GM12892 (cell line): ENCODE data around the gene SMYD3.

Experiments
- POLR2A ChIP-seq: IDR thresholded peaks from 2 replicates; pipeline ENCODE4 v1.6.1; 2011; ENCODE audit warnings: low read depth, low read length, control low read depth
- POLR2AphosphoS5 ChIP-seq: IDR thresholded peaks from 2 replicates; pipeline ENCODE4 v1.6.1; 2011; ENCODE audit warnings: low read depth, low read length, control low read depth
- TAF1 ChIP-seq: IDR thresholded peaks from 2 replicates; pipeline ENCODE4 v1.6.1; 2011; ENCODE audit warnings: low read depth, mild to moderate bottlenecking, control low read depth, low read length, borderline replicate concordance

- no peak for TF ChIP-seq POLR2AphosphoS5
- TF ChIP-seq POLR2A = no peak
- no peak for TF ChIP-seq TAF1
These were observed 134.5 kb downstream of the SMYD3 start for GRCh38 chr1:246372559-246372958.
